HG03159 (cell line): ENCODE measurements around the gene KHK.

ENCODE experiments used
- ATAC-seq: cut with Tn5 transposase; IDR thresholded peaks from one replicate; pipeline ENCODE4 v1.9.1; 2021; ENCODE audit warnings: mild to moderate bottlenecking, moderate library complexity; ENCODE audit not compliant: unreplicated experiment

KHK gene

DNA sequence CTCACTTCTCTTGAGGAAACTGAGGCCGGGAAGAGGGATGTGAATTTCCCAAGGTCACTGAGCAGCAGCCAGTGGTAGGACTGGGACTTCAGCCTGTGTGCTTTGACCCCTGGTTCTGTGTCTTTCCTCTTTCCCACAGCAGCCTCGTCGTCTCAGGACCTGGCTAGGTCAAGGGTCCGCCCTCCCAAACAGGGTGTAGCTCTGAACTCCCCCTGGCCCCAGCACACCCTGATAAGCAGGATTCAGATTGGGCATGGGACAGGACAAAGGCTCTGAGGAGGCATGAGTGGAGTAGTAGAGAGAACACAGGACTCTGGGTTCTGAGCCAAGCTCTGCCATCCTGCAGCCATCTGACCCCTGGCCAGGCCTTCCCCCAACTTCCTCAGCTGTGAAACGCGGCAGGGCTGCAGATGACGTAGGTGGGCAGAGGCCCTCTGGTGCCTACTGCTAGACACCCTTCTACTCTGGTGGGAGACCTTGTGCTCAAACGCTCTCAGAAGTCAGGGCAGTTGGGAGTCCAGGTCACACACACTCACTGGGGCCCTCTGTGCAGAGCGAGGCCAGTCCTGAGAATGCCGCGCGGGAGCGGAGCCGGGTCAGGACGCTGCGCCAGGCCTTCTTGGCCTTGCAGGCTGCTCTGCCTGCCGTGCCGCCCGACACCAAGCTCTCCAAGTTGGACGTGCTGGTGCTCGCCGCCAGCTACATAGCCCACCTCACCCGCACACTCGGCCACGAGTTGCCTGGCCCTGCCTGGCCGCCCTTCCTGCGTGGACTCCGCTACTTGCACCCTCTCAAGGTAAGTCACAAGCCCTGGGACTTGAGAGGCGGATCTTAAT is 63.2 kb downstream of the KHK start:
- ATAC-seq = no peak
